SIG-M5 treated with dmso at 0.1 percent for 504 hours (cell line): ENCODE results near the gene FHOD3.

Experiments
- DNase-seq: peaks from one replicate; lab custom pipeline; 2025; ENCODE audit not compliant: unreplicated experiment; lab: John Stamatoyannopoulos, UW

FHOD3 gene

DNA sequence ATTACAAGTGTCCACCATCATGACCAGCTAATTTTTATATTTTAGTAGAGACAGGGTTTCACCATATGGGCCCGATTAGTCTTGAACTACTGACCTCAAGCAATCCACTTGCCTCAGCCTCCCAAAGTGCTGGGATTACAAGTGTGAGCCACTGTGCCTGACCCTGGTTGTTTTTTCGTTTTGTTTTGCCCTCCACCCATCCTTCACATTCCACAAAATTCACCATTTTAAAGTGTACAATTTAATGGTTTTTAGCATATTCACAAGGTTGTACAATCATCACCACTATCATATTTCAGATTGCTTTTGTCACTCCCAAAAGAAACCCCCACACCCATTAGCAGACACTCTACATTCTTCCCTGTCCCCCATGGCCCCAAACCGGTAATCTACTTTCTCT, 316.3 kb downstream of the FHOD3 start:
- no peak for DNase-seq

GRCh38 chr18:36620788-36621187, 323.3 kb downstream of the FHOD3 start:
- DNase-seq = no peak

- no peak for DNase-seq
Measured at GRCh38 chr18:36622610-36623009, 325.1 kb downstream of the FHOD3 start.

DNA sequence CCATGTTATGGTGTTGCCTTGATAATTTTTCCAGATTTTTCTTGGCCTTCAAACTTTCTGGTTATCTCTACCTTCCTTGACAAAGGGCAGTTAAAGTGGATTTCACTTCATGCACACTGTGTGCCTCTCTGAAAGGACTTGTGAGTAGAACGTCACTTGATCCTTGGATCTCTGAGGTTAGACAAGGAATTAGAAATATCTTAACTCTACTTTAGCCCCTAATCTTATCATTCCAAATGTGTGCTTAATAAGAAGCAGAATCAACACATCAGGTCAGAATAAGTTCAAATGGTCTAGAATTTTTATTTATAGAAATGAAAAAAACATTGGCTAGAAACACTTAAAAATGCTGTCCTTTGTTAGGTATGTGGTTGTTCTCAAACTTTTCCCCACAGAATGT, 325.6 kb downstream of the FHOD3 start:
- no peak for DNase-seq

DNA sequence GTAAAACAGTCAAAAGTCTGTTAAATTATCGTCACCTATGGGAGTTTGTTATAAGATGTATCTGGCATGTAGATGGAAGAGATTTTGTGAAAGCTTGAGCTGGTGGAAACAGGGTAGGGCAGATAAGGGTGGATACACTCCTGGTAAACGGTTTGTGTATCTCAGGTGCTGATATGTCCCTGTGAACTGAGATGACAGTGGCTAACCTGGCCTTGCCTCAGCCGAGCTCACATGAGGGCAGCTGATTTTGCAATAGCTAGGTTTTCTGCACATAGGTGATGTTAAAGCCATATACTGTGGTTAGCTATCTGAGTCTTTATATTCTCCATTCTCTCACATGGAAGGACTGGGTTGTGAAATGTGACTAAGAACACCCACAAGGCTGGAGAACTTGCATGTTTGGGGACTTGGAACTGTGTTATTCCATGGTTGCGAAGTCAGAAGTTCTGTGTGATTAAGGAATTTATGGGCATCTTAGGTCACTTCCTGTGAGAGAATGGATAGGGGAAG, 326.2 kb downstream of the FHOD3 start:
- no peak for DNase-seq

- no peak for DNase-seq
Measured at GRCh38 chr18:36624451-36625167, 327.1 kb downstream of the FHOD3 start.

- no peak for DNase-seq
Measured at GRCh38 chr18:36625386-36625785, 327.9 kb downstream of the FHOD3 start.

DNA sequence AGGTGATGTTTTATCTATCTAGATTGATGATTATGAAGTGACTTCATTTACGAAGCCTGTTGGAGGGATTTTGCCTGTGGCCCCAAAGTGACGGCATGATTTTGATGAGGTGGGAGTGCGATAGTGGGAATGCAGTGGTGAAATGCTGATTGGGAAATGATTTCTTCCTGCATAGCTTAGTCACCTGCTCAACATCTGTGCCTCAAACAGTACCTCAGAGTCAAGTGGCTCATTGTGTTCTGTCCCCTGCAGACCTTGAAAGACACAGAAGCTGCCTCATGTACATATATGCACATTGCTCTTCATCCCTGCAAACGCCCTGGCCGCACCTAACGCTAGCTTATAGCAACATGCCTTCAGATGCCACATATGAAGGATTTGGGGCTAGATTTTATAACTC, 330.1 kb downstream of the FHOD3 start:
- DNase-seq = no peak

DNA sequence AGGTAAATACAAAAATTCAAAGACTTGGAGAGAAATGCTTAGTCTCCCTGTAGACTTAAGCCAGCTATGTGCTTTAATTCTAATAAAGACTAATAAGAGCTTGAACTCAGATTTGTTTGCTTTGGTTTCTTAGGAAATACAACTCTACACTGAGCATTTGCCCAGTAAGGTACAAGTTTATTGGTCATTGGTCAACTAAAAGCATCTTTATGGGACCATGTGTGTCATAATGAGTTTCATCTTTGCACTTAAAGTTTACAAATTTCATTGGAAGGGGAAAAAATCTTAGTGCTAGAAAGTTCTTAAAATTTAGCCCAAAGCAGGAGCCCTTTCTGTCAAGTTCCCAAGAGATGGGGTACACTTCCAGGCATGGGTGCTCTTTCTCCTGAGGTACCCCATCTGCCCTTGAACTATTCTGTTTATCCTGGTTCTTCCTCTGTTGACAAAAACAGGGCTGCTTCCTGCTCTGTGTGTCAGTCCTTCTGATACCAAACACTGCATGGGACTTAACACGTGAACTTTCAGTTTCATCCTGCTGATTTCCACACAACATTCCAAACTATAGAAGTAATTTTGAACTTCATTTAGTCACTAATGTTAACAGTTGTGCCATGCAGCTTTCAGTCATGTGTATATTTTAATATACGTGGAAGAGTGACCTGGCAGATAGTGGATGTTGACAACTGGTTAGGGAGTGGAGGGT, 331.1 kb downstream of the FHOD3 start:
- no peak for DNase-seq

DNA sequence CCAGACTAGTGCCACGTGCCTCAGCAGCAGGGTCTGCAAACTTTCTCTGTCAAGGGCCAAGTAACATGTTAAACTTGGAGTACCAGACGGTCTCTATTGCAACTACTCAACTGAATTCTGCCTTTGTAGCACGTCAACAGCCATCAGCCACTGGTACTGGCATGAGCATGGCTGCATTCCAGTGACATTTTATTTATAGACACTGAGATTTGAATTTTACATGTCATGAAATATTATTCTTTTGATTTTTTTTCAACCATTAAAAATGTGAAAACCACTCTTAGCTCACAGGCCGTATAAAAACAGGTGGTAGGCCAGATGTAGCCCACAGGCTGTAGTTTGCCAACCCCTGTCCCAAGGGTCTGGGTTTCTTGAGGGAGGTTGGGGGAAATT, 331.6 kb downstream of the FHOD3 start:
- DNase-seq = no peak

- DNase-seq = no peak
Measured at GRCh38 chr18:36629836-36630235, 332.3 kb downstream of the FHOD3 start.

DNA sequence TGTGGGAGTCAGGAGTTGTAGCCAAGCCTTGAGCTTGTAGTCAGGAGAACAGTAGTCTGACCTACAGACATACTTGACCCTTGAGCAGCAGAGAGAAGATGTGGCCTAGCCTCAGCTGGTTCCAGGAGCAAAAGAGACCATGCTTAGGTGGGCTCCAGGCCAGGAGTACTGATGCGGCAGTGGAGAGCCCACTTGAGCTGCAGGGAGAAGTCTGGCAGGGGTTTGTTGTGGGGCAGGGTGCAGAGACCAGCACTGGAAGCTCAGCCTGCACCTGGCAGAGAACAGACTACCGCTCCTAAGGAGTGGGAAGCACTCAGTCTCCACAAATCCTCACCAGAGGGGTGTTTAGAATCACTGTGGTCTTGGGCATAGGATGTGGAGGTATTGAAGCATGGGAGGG, 333.4 kb downstream of the FHOD3 start:
- DNase-seq = no peak

GRCh38 chr18:36633961-36634412, 336.5 kb downstream of the FHOD3 start:
- DNase-seq = no peak

DNA sequence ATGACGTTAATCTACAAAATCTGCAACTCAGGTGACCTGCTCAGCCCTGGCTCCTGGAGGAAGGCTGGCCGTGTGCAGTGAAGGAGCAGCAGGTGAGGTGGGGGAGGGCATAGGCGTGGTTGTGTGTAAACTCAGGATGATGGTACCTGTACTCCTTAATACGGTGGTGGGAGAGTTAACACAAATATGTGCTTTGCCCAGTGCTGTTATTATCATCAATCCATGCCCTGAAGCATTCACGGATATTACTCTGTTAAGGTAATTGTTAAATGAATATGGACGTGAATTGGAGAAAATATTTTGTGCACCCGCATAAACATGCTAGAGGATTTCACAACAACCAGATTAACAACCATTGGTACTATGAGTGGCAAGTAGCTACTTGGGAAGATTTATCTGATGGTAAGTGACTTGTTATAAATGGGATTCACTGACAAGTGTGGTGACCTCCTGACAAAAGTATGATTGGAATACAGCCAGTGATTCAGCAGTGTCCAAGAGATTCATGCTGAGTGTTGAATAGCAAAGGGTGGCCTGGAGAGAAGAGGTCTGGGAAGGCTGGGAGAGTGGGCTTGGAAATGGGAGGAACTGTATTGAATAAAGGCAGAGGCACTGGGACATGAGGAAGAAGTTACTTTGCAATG, 337.2 kb downstream of the FHOD3 start:
- no peak for DNase-seq

GRCh38 chr18:36635414-36636096, 338.0 kb downstream of the FHOD3 start:
- DNase-seq = no peak

GRCh38 chr18:36636237-36636817, 338.8 kb downstream of the FHOD3 start:
- peak; percentile 10 for DNase-seq

GRCh38 chr18:36638224-36638623, 340.7 kb downstream of the FHOD3 start:
- DNase-seq = no peak

- DNase-seq = no peak
Measured at GRCh38 chr18:36640021-36640952, 342.8 kb downstream of the FHOD3 start.

GRCh38 chr18:36643061-36643460, 345.5 kb downstream of the FHOD3 start:
- DNase-seq = no peak

DNA sequence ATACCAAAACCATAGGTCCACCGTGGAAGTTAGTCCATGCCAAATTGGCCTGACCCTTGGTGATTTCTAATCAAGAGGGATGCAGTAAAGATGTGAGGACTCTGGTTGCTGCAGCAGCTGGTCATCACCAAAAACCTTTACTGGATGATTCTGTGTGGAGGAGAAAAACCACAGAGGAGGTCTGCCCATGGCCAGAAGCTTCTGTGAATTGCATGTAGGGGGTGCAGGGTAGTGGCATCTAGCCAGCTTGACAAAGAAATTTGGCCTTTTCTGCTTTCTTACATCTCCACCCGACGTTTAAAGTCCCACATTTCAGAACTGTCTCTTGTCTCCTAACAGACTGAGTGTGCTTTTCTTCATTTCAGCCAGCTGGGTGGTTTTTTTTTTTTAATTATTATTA, 351.3 kb downstream of the FHOD3 start:
- no peak for DNase-seq
